HG03521 (cell line): ENCODE data around the gene KAT2B.
A peak's percentile ranks its signal among the peaks of the same experiment; 100 is the strongest.

ENCODE experiments used
- ATAC-seq: cut with Tn5 transposase; IDR thresholded peaks from one replicate; pipeline ENCODE4 v1.9.1; 2021; ENCODE audit warnings: mild to moderate bottlenecking, moderate library complexity; ENCODE audit not compliant: unreplicated experiment

KAT2B gene

DNA sequence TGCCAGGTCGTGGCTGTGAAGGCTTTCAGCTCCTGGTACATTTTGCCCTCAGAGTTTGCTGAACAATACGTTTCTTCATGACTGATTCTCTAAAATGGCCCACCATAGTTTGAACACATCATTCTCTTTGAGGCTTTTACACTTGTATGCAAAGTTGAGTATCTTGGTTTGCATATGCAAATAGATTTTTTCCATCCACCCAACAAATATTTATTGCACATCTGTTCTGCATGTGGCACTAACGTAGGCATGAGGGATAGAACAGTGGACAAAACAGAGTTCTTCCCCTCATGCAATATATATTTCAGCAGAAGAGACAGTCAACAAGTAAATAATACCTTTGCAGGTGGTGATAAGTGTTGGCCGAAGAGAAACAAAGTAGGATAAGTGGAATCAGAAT, 55.2 kb downstream of the KAT2B start:
- ATAC-seq = no peak

DNA sequence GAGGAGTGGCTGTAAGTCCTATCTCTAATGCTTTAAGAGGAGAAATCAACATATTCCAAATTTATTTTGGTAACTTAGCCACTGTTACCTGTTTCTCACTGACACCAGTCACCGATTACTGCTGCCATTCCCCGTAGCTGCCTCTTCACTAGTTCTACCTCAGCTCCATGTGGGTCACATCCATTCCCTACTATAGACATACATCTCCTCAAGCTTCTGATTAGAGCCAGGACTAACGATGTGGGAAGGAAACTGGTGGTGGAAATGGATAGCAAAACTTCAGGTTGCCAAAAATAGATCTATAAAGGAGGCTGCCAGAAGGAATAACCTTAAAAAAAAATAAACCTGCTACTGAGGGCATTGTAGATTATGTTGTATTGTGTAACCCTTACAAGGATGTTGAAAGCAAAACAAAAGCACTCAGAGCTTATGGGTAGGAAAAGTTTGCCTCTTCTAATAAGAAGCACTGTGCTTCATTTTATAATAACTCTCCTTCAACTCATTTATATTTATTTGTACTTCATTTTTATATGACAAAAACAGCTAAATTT, 56.0 kb downstream of the KAT2B start:
- no peak for ATAC-seq

DNA sequence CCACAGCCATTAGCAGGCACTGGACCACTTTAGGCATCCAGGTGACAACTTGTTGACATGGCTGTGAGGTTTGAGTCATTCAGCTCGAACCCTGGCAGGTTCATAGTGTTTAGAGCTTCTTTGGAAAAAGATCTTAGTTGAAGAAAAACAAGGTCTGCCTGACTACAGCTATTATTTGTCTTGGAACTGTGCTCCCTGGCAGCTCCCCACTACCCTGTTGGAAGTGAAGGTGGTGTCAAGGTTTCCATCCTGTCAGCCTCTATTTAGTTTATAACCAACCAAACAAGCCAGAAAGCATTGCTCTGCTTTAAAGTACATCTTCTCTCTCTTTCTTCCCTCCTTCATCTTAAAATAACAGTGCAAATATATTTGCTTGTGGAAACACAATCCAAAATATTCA, 56.8 kb downstream of the KAT2B start:
- ATAC-seq = no peak

GRCh38 chr3:20099060-20099459, 58.8 kb downstream of the KAT2B start:
- ATAC-seq = no peak

DNA sequence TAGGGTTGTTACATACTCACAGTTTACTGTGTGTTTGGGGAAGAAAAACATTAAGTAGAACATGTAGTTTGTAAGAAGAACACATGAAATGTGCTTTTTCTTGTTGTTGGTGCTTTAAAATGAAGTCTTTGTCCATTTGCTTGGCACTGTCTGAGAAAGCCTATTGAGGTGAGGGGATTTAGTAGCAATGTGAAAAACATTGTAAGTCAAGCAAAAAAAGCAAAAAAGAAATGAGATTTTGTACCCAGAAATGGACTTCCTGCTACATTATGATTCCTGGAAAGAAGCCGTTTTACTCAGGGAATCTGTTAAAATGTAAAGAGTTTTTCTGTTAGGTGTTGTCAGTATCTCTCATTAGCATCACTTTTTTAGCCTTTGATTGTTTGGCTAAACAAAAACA, 59.9 kb downstream of the KAT2B start:
- no peak for ATAC-seq

DNA sequence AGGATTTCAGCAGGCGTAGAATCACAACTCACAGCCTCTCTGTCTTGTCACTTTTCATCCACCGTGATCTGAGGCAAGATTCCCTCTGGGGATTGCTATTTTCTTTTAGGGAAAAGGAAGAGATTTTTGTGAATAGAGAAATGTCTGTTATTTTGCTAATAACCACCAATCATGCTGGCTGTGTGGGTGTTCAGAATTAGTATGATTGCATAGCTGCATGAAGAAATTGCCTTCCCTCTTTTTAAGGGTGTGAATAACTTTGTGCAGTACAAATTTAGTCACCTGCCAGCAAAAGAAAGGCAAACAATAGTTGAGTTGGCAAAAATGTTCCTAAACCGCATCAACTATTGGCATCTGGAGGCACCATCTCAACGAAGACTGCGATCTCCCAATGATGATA, 60.8 kb downstream of the KAT2B start:
- ATAC-seq = no peak

GRCh38 chr3:20103731-20104130, 63.5 kb downstream of the KAT2B start:
- ATAC-seq = peak; percentile 11

DNA sequence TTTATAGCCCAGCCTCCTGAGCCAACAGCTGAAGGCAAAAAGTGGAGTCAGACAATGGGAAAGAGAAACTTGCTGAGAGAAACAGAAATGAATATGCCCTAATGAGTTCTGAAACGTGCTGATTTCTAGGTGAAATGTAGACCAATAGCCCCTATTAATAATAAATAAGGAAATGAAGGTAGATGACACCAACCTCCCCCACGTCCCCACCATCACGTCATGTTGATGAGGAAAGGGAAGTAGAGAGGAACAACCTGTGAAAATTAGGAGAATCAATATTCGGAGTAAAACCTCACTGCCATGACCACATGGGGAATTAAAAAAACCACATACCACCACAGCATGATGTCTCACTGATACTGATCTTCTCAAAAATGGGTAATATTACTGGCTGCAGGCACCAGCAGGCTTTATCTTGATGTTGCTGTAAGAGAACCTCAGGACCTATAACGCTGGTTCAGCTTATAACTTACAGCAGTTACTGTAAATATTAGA, 64.0 kb downstream of the KAT2B start:
- peak; percentile 52 for ATAC-seq

DNA sequence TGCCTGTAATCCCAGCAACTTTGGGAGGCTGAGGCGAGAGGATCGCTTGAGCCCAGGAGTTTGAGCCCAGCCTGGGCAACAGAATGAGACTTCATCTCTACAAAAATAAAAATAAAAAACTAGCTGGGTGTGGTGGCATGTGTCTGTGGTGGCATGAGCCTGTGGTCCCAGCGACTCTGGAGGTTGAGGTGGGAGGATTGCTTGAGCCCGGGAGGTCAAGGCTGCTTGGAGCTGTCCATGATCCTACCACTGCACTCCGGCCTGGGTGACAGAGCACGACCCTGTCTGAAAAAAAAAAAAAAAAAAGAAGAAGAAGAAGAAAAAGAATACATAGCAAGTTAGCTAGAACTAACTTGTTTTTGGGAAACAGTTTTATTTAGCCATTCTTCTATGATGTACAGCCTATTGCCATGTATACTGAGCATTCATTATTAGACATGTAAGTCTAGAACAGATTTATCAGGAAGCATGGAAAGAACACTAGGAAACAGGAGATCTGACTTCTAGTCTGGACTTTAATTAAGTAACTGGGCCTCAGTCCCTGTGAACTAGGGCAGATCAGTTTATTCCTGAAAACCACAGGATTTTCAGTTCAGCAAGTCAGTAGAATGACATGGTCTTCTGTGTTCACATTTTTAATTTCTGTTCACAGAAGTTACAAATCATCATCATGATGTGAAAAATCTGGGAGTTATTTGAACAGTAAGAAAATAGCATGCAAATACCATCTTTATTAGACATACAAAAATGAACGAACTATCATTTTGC, 65.5 kb downstream of the KAT2B start:
- no peak for ATAC-seq

DNA sequence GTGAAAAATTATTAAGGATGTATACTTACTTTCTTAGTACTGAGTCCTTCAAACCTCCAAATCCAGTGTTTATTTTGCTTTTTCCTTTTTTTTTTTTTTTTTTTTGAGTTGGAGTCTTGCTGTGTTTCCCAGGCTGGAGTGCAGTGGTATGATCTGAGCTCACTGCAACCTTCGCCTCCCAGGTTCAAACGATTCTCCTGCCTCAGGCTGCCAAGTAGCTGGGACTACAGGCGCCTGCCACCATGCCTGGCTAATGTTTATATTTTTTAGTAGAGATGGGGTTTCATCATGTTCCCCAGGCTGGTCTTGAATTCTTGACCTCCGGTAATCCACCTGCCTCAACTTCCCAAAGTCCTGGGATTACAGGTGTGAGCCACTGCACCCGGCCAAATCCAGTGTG, 67.5 kb downstream of the KAT2B start:
- no peak for ATAC-seq

- no peak for ATAC-seq
Measured at GRCh38 chr3:20108869-20109268, 68.6 kb downstream of the KAT2B start.

DNA sequence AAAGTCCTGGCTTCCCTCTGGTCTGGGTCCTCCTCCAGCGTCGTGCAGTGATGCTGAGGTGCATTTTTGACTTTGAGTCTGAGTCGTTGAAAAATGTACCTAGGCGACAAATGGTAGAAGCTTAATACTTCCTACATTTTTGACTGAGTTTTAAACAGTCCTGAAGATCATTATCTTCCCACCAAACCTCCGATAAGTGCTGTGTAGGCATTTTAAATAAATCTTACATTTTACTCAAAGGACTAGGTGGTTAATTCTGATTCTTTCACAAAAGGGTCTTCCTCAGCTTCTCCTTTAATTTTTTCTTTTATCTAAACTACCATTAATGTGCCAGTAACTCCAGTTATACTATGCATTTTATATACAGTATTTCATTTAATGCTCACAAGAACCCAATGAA, 70.6 kb downstream of the KAT2B start:
- ATAC-seq = no peak

DNA sequence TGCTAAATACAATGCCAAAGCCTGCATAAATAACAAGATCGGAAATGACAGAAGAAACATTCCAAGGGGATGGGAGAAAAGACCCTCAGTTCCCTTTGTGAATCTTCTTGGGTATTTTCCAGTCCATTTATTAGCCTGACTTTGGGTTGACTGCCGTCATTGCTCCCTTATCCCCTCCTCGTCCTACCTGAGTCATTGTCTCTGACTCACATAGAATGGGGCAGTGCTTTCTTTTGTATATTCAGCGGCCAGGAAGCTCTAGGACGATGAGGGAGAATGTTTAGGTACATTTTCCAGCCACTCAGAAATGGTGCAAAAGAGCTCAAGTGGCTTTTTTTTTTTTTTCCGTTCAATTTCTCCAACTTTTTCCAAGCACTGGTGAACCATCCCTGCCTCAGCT, 71.6 kb downstream of the KAT2B start:
- no peak for ATAC-seq

DNA sequence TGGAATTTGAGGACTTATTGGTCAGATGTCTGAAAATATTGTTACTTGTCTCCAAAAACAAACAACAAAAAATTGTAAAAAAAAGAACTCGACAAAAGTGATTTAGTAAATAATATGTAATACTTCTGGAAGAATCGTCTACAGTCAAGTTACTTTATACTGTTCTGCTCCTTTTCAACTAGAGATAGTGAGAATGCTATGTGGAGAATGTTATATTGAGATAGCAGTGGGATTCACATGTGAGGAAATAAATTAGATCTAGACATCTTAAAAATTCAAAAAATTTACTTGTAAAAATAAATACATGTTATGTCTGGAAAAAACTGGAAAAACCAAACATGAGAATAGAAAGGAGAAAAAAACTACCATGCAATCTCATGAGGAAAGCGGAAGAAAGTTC, 80.8 kb downstream of the KAT2B start:
- no peak for ATAC-seq

DNA sequence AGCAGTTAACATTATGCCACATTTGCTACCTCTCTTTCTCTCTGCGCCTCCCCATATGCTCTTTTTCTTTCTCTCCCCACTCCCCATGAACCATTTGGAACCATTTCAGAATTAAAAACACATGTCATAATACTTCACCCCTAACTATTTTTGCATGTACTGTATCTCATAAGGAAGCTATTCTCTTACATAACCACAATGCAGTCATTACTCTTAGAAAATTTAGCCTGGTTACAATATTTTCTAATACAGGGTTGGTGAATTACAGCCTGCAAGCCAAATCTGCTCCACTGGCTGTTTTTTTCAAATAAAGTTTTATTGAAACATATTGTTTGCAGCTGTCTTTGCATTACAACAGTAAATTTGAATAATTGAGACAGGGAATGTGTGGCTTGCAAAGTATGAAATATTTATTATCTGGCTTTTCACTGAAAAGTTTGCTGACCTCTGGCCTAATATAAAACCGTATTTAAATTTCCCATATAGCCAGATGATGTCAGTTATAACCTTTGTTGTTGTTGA, 82.9 kb downstream of the KAT2B start:
- ATAC-seq = no peak

- ATAC-seq = no peak
Measured at GRCh38 chr3:20125289-20125688, 85.0 kb downstream of the KAT2B start.

DNA sequence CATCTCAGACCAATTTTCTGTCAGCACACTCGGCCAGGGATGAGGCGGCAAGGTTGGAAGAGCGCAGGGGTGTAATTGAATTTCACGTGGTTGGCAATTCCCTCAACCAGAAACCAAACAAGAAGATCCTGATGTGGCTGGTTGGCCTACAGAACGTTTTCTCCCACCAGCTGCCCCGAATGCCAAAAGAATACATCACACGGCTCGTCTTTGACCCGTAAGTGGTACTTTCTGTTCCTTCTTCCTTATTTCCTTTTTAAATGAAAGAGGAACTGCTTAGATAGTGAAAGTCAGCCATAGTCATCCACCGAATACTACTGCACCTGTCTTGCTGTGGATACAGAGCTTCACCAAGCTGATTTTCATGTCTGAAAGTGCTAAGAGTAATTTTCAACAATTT, 85.7 kb downstream of the KAT2B start:
- ATAC-seq = peak; percentile 99

- no peak for ATAC-seq
Measured at GRCh38 chr3:20128358-20128757, 88.1 kb downstream of the KAT2B start.

- ATAC-seq = no peak
Measured at GRCh38 chr3:20130106-20130505, 89.9 kb downstream of the KAT2B start.

DNA sequence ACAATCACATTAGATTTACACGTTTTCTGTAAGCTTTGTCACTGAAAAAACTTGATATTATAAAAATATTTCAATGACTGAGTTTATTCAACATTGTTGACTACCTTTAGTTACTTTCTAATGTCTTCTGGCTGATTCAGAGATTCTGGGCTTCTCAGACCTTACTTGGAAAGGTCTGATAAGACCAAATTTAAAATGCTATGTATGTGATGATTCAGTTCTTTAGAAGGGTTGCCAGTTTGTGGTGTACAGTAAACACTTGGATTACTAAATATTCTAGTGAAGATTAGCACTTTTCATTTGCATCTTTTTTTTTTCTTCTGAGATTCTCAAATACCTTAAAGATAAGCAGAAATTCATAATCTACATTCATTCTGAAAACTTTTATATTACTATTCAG, 96.0 kb downstream of the KAT2B start:
- ATAC-seq = no peak

DNA sequence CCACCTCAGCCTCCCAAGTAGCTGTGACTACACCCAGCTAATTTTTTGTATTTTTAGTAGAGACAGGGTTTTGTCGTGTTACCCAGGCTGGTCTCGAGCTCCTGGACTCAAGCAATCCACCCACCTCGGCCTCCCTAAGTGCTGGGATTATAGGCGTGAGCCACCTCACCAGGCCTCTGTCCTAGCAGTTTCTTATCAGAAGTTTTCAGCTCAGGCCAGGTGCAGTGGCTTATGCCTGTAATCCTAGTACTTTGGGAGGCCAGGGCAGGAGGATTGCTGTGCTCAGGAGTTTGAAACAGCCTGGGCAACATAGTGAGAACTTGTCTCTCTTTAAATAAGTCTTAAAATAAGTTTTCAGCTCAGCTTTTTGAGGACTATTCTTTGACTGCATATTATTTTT, 97.4 kb downstream of the KAT2B start:
- no peak for ATAC-seq

DNA sequence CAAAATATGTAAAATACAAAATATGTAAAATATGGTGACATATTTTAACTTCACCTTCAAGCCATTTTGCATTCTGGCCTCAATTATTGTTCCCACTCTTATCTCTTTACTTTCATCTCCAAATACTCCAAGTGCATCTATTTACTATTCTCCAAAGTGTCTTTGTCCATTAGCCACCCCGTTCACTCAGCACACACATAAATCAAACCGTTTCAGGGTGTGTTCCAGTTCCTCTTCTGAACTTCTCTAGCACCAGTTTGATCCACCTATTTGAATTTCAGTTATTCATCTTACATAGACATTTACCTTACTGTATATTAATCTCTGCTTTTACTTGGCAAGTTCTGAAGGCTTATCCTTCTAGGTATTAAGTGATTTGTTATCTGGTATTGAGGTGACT, 100.6 kb downstream of the KAT2B start:
- ATAC-seq = no peak

DNA sequence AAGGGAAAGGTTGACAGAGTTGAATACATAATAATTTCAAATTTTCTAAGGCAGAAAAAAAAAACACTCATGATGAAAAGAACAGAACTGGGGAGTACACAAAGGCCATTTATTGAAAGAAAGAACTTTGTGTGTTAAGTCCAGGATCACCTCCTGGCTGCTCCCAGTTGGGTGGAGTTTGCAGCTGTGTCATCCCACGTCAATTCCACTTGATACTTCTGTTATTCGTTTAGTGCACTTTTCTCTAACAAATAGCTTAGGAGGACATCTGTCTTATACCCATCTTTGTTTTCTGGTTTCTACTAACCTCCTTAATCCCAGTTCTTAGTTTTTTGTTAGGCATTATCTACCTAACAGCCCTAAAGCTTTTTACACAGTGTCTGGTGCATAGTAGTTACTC, 101.1 kb downstream of the KAT2B start:
- no peak for ATAC-seq
